HCT116 (cell line): Measurements from ENCODE around the gene SLC44A4. TPM values are rescaled to one million over a fixed set of nuclear protein-coding genes. Genes with fewer than 3 reads are reported as not detected.
A peak's percentile ranks its signal among the peaks of the same experiment; 100 is the strongest.

Experiments used
- ATAC-seq: fragments of 200-7000 bp; cut with Tn5 transposase; 2 replicates; pipeline ENCODE4 v1.9.1; 2020; ENCODE audit warnings: mild to moderate bottlenecking, moderate library complexity
- BruUV-seq: library from RNA; stranded (reverse); fragments of 400-500 nt; replicated peaks from 2 replicates; lab custom pipeline; 2021; lab: Mats Ljungman, UMichigan
- CTCF ChIA-PET: fragments of 300-600 bp; sonication (Branson Sonifier 250); formaldehyde crosslinking; loops from one replicate; lab custom pipeline; 2021; ENCODE audit warnings: antibody characterized with exemption; lab: Charles Lee
- POLR2A ChIA-PET: fragments of 300-600, 350-600 bp; sonication (Branson Sonifier 250); formaldehyde crosslinking; loops from one replicate; lab custom pipeline; 2021; ENCODE audit warnings: antibody characterized with exemption; lab: Charles Lee
- RAD21 ChIA-PET, 2 experiments: fragments of 300-600 bp; sonication (Branson Sonifier 250); formaldehyde crosslinking; loops; one replicate each; lab custom pipeline; 2023; ENCODE audit warnings: low total read pairs in 2 of 2; ENCODE audit not compliant: uncharacterized antibody in 2 of 2, unreplicated experiment in 2 of 2, low non-redundant PET in 1 of 2; lab: Charles Lee
- DNase-seq: peaks from one replicate; pipeline ENCODE4 v3.0.0-alpha.2; 2010; ENCODE audit warnings: low read depth, low spot score
- H2AFZ ChIP-seq: fragments of 200-600 bp; shearing (Covaris generic), sonication (generic); 2 replicates; pipeline ENCODE4 v1.6.1; 2017; ENCODE audit warnings: low read depth, mixed run types, mixed read lengths, antibody characterized with exemption, low read length; ENCODE audit not compliant: poor library complexity, severe bottlenecking
- H3K27ac ChIP-seq: 2 replicates; pipeline ENCODE4 v1.5.1; 2012; ENCODE audit warnings: low read depth, low read length
- H3K27me3 ChIP-seq: fragments of 200-600 bp; sonication (generic); 2 replicates; pipeline ENCODE4 v1.6.1; 2016; ENCODE audit warnings: mixed run types, low read length, mixed read lengths; ENCODE audit not compliant: insufficient read depth
- H3K36me3 ChIP-seq, 2 experiments: fragments of 200-500 bp in 1 of 2; fragments of 200-600 bp in 1 of 2; sonication (Bioruptor generic) in 1 of 2; sonication (generic) in 1 of 2; 2 replicates each; pipeline versions ENCODE4 v1.5.1 to v1.6.1; 2014 to 2016; ENCODE audit warnings: low read length in 2 of 2, inconsistent platforms in 1 of 2, mixed read lengths in 1 of 2, mixed run types in 1 of 2; ENCODE audit not compliant: insufficient read depth in 2 of 2, control insufficient read depth in 1 of 2
- H3K4me1 ChIP-seq, 2 experiments: fragments of 200-600 bp in 1 of 2; sonication (generic) in 1 of 2; 2 replicates each; pipeline versions ENCODE4 v1.5.1 to v1.6.1; 2012 to 2017; ENCODE audit warnings: low read length in 2 of 2, inconsistent platforms in 1 of 2, mild to moderate bottlenecking in 1 of 2, mixed read lengths in 1 of 2, mixed run types in 1 of 2, moderate library complexity in 1 of 2; ENCODE audit not compliant: insufficient read depth in 2 of 2, control insufficient read depth in 1 of 2
- H3K4me2 ChIP-seq: fragments of 200-600 bp; sonication (generic); 2 replicates; pipeline ENCODE4 v1.6.1; 2017; ENCODE audit warnings: mixed run types, low read length, mixed read lengths
- H3K4me3 ChIP-seq, 2 experiments: fragments of 200-600 bp in 1 of 2; sonication (generic) in 1 of 2; replicated peaks in 1 of 2; 2 replicates each; pipeline ENCODE4 v1.5.1; 2011 to 2016; ENCODE audit warnings: low read length in 2 of 2, control low read depth in 1 of 2, low read depth in 1 of 2, mild to moderate bottlenecking in 1 of 2, mixed read lengths in 1 of 2, mixed run types in 1 of 2
- H3K79me2 ChIP-seq: fragments of 200-600 bp; sonication (generic); 2 replicates; pipeline ENCODE4 v1.6.1; 2017; ENCODE audit warnings: mild to moderate bottlenecking, mixed run types, low read length, moderate library complexity, mixed read lengths; ENCODE audit not compliant: insufficient read depth
- H3K9ac ChIP-seq: fragments of 200-600 bp; sonication (generic); 2 replicates; pipeline ENCODE4 v1.6.1; 2016; ENCODE audit warnings: low read length, mixed read lengths
- H3K9me2 ChIP-seq: fragments of 200-600 bp; sonication (generic), shearing (Covaris generic); 2 replicates; pipeline ENCODE4 v1.6.1; 2017; ENCODE audit warnings: mixed run types, mild to moderate bottlenecking, moderate library complexity; ENCODE audit not compliant: insufficient read depth
- H3K9me3 ChIP-seq, 2 experiments: fragments of 200-500 bp in 1 of 2; fragments of 200-600 bp in 1 of 2; sonication (Bioruptor generic) in 1 of 2; sonication (generic) in 1 of 2; 2 replicates each; pipeline ENCODE4 v1.6.1; 2014 to 2017; ENCODE audit warnings: low read length in 2 of 2, mixed read lengths in 2 of 2, inconsistent platforms in 1 of 2, low read depth in 1 of 2, mild to moderate bottlenecking in 1 of 2, mixed run types in 1 of 2, moderate library complexity in 1 of 2; ENCODE audit not compliant: control insufficient read depth in 1 of 2, insufficient read depth in 1 of 2
- H4K20me1 ChIP-seq: fragments of 200-600 bp; sonication (generic), shearing (Covaris generic); 2 replicates; pipeline ENCODE4 v1.6.1; 2017; ENCODE audit warnings: mixed run types, mild to moderate bottlenecking, moderate library complexity; ENCODE audit not compliant: insufficient read depth
- ATF3 ChIP-seq: IDR thresholded peaks from 2 replicates; pipeline ENCODE4 v1.6.1; 2012
- CEBPB ChIP-seq: IDR thresholded peaks from 2 replicates; pipeline ENCODE4 v1.6.1; 2012; ENCODE audit warnings: low read depth
- EGR1 ChIP-seq: IDR thresholded peaks from 2 replicates; pipeline ENCODE4 v1.6.1; 2012; ENCODE audit warnings: low read depth
- ELF1 ChIP-seq: IDR thresholded peaks from 2 replicates; pipeline ENCODE4 v1.6.1; 2012; ENCODE audit warnings: low read depth, borderline replicate concordance
- EZH2 ChIP-seq: fragments of 200-600 bp; sonication (generic); IDR thresholded peaks from 2 replicates; pipeline ENCODE4 v1.6.1; 2017; ENCODE audit warnings: antibody characterized with exemption, mixed run types
- EZH2phosphoT487 ChIP-seq: fragments of 200-600 bp; IDR thresholded peaks from 2 replicates; pipeline ENCODE4 v1.6.1; 2018; ENCODE audit warnings: antibody characterized with exemption, borderline replicate concordance
- JUND ChIP-seq: IDR thresholded peaks from 2 replicates; pipeline ENCODE4 v1.6.1; 2012
- MAX ChIP-seq: IDR thresholded peaks from 2 replicates; pipeline ENCODE4 v1.6.1; 2012
- POLR2AphosphoS5 ChIP-seq: IDR thresholded peaks from 2 replicates; pipeline ENCODE4 v1.6.1; 2011; ENCODE audit warnings: mild to moderate bottlenecking, low read depth, low read length, moderate library complexity
- RAD21 ChIP-seq: IDR thresholded peaks from 2 replicates; pipeline ENCODE4 v1.6.1; 2012; ENCODE audit warnings: low read depth, mild to moderate bottlenecking
- SIN3A ChIP-seq: IDR thresholded peaks from 2 replicates; pipeline ENCODE4 v1.6.1; 2012; ENCODE audit warnings: low read depth
- SP1 ChIP-seq: IDR thresholded peaks from 2 replicates; pipeline ENCODE4 v1.6.1; 2012; ENCODE audit warnings: low read depth
- ZNF274 ChIP-seq: fragments of 200-500 bp; sonication (Bioruptor generic); IDR thresholded peaks from 2 replicates; pipeline ENCODE4 v1.6.1; 2014; ENCODE audit warnings: mild to moderate bottlenecking, low read depth, low read length, inconsistent platforms
- intact Hi-C: fragments of 100-400 bp; cut with micrococcal nuclease; formaldehyde crosslinking; loops from 2 replicates; pipeline ENCODE4 v1.10.0; 2022
- total RNA-seq: library from RNA; stranded (reverse); gene quantifications from one replicate; pipeline ENCODE4 v1.2.1, GENCODE V29; 2021; ENCODE audit not compliant: unreplicated experiment

The SLC44A4 gene
- total RNA-seq, 1 experiment from 2014 or later, result 0.74 TPM

- Histone ChIP-seq H3K27me3 (no peaks in the 10 kb centered on the region), H3K36me3 (no peaks in the 10 kb centered on the region)
- TSS peak; percentile 59 for BruUV-seq
- ChIA-PET CTCF (interaction anchor here (2.2 kb wide), 1 partner anchor 51 kb away, joined by 9 read pairs; no protein-coding TSS in a partner anchor), RAD21 (interaction anchor here in 1 of 2 experiments (1.1 kb wide), 1 partner anchor 51 kb away, joined by 3 read pairs; no protein-coding TSS in a partner anchor)
- TF ChIP-seq ATF3 (no peak), EGR1 (no peak), SIN3A (no peak), SP1 (peak; percentile 1; the same call in 1 of the 2 replicates), MAX (peak; percentile 43; the same call in 1 of the 2 replicates), JUND (no peak), CEBPB (no peak), EZH2phosphoT487 (no peak)
- TF ChIP-seq, all 23 proteins: peak for 2
- POLR2A ChIA-PET, result interaction anchor here (0.6 kb wide), 1 partner anchor 262 kb away, joined by 4 read pairs; no protein-coding TSS in a partner anchor
- DNase-seq, result no peak
- Histone ChIP-seq H3K9ac (peak overlapping the region; percentile 63), H3K9me3 (no peaks in the 10 kb centered on the region), H3K4me3 (peak overlapping the region; percentile 56 to 63), H3K27ac (peak overlapping the region; percentile 64), H3K4me2 (peak overlapping the region; percentile 92), H4K20me1 (no peaks in the 10 kb centered on the region), H3K4me1 (peaks cover 10 to 32% of the 10 kb centered on the region in 2 experiments), H2AFZ (no peak overlapping the region), H3K79me2 (peaks cover 17% of the 10 kb centered on the region; the same call in 1 of the 2 replicates), H3K9me2 (no peaks in the 10 kb centered on the region)
- ATAC-seq, result peak; percentile 28
- intact Hi-C loops, result no loop called here
These were observed 22.7 kb upstream of the SLC44A4 start for GRCh38 chr6:31901415-31901952.

- intact Hi-C loops, result no loop called here
These were observed 22.2 kb upstream of the SLC44A4 start for GRCh38 chr6:31900917-31901414.

More at GRCh38 chr6:31900917-31901414, 22.2 kb upstream of the SLC44A4 start:
- CTCF ChIA-PET, result interaction anchor here (2.2 kb wide), 1 partner anchor 51 kb away, joined by 9 read pairs; no protein-coding TSS in a partner anchor
- Histone ChIP-seq H3K27ac (peak overlapping the region; percentile 64), H3K79me2 (peaks cover 18% of the 10 kb centered on the region; the same call in 1 of the 2 replicates), H3K4me2 (peak overlapping the region; percentile 92), H3K4me1 (peaks cover 12 to 34% of the 10 kb centered on the region in 2 experiments), H3K9me3 (no peaks in the 10 kb centered on the region), H3K4me3 (peak overlapping the region; percentile 56 to 63), H2AFZ (no peak overlapping the region), H3K36me3 (peaks cover 0 to 1% of the 10 kb centered on the region in 2 experiments; a peak in 1 of 4 replicates), H3K9ac (peak overlapping the region; percentile 63), H3K9me2 (no peaks in the 10 kb centered on the region), H3K27me3 (no peaks in the 10 kb centered on the region), H4K20me1 (no peaks in the 10 kb centered on the region)
- RAD21 ChIA-PET, result no interaction called here
- TF ChIP-seq EGR1 (no peak), MAX (peak; percentile 20), ELF1 (no peak), RAD21 (no peak), EZH2 (no peak), ZNF274 (no peak), EZH2phosphoT487 (no peak), POLR2AphosphoS5 (peak; percentile 20)
- no peak for ATAC-seq
- DNase-seq, result no peak
- BruUV-seq, result no TSS peak
- POLR2A ChIA-PET, result interaction anchor here (0.6 kb wide), 1 partner anchor 262 kb away, joined by 4 read pairs; no protein-coding TSS in a partner anchor
